Gastrocnemius medialis (tissue), 4 donors: ENCODE results near the gene FAM124B.

Experiments used
- CTCF ChIP-seq, 5 experiments: fragments of 450-650 bp in 3 of 5; fragments of 200-600 bp in 2 of 5; sonication (generic) in 2 of 5; IDR thresholded peaks in 4 of 5; conservative IDR thresholded peaks in 1 of 5; 1 replicate in 4 of 5; 2 replicates in 1 of 5; pipeline ENCODE4 v1.5.1; 2016 to 2019; ENCODE audit warnings: antibody characterized with exemption in 5 of 5, mild to moderate bottlenecking in 3 of 5, moderate library complexity in 3 of 5
- POLR2A ChIP-seq, 2 donors: fragments of 450-650 bp; IDR thresholded peaks; one replicate each; pipeline ENCODE4 v1.6.1; 2017; ENCODE audit warnings: antibody characterized with exemption in 2 of 2, mild to moderate bottlenecking in 2 of 2, moderate library complexity in 2 of 2

GRCh38 chr2:224429441-224429810 lies 27.5 kb upstream of the FAM124B start:
- no peak for TF ChIP-seq CTCF (IDR thresholded peaks at IDR 0.05 in 4 of 5, conservative IDR thresholded peaks at IDR 0.05 in 1 of 5)
- no peak for TF ChIP-seq POLR2A (IDR thresholded peaks at IDR 0.05)
